ENCODE measurements around the gene PRKCH.

GRCh38 chr14:61588419-61588901, 267.1 kb downstream of the PRKCH start:
- TF ChIP-seq CBFB (CRISPR knock-in tag; IDR thresholded peaks at IDR 0.05; ENCODE audit: low read depth), result no peak
- no peak for TF ChIP-seq ATF1 (CRISPR knock-in tag; IDR thresholded peaks at IDR 0.05)
- no peak for TF ChIP-seq CTCF (IDR thresholded peaks at IDR 0.05)
- no peak for TF ChIP-seq NFYB (CRISPR knock-in tag; conservative IDR thresholded peaks at IDR 0.05; ENCODE audit: low read depth)
- TF ChIP-seq NR3C1 (CRISPR knock-in tag; conservative IDR thresholded peaks at IDR 0.05; ENCODE audit: low read depth), result no peak
- TF ChIP-seq ZNF423 (CRISPR knock-in tag; IDR thresholded peaks at IDR 0.05), result no peak
- no peak for TF ChIP-seq TEAD1 (CRISPR knock-in tag; IDR thresholded peaks at IDR 0.05)
- TF ChIP-seq CREB1 (CRISPR knock-in tag; IDR thresholded peaks at IDR 0.05), result no peak
- TF ChIP-seq SP1 (CRISPR knock-in tag; conservative IDR thresholded peaks at IDR 0.05), result no peak
- TF ChIP-seq ESRRA (CRISPR knock-in tag; IDR thresholded peaks at IDR 0.05; ENCODE audit: borderline replicate concordance), result no peak
- TF ChIP-seq JAZF1 (CRISPR knock-in tag; IDR thresholded peaks at IDR 0.05), result no peak
- no peak for TF ChIP-seq NFE2L1 (CRISPR knock-in tag; IDR thresholded peaks at IDR 0.05)

Data from WTC11 (cell line).